Activated effector memory CD4-positive, alpha-beta T cell treated with anti-CD3 and anti-CD28 coated beads, Interleukin-2, amount 50 U/mL, for 16 hours (primary cell): ENCODE results near the gene SLC48A1.
A peak's percentile ranks its signal among the peaks of the same experiment; 100 is the strongest.
"Not testable (repeated sequence)": the region's sequence is repeated elsewhere in the genome, so short reads cannot be mapped to it uniquely, and the experiment has no call there.

Source experiments
- DNase-seq: peaks from one replicate; pipeline ENCODE4 v3.0.0-alpha.2; 2020

The SLC48A1 gene

DNA sequence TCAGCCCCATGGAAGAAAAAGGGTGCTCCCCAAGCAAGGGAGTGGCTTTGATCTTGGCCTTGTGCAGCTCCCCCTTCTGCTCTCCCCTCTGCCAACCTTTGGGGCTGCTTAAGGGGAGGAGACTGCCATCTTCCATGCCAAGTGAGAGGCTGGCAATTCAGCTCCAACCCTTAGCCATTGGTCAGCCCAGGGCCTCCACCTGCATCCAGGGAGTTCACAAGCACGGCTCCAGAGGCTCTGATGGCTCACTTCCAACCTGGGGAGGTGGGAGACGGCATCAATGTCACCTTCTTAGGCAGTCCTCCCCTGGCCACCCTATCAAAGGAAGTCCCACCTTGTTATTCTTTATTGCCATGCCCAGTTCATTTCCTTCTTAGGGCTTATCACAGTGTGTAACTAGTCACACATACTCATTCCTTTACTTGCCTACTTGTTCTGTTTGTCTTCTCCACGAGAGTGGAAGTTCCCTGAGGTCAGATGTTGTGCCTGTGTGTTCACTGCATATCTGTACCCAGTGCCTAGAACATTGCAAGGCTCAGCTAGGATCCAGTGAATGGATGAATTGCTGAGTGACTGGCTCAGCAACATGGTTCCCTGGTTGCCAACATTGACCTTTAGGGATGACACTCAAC is 41.6 kb downstream of the SLC48A1 start:
- no peak for DNase-seq

DNA sequence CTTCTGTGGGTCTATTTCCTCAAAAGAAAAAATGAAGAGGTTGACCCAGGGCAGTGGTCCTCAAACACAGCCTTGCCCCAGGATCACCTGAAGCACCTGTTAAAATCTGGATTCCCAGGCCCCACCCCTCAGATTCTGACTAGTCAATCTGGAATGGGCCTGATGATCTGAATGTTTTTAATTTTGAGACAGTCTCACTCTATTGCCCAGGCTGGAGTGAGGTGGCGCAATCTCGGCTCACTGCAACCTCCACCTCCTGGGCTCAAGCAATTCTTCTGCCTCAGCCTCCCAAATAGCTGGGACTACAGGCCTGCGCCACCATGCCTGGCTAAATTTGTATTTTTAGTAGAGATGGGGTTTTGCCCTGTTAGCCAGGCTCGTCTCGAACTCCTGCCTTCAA is 42.4 kb downstream of the SLC48A1 start:
- DNase-seq, result not testable (repeated sequence)

DNA sequence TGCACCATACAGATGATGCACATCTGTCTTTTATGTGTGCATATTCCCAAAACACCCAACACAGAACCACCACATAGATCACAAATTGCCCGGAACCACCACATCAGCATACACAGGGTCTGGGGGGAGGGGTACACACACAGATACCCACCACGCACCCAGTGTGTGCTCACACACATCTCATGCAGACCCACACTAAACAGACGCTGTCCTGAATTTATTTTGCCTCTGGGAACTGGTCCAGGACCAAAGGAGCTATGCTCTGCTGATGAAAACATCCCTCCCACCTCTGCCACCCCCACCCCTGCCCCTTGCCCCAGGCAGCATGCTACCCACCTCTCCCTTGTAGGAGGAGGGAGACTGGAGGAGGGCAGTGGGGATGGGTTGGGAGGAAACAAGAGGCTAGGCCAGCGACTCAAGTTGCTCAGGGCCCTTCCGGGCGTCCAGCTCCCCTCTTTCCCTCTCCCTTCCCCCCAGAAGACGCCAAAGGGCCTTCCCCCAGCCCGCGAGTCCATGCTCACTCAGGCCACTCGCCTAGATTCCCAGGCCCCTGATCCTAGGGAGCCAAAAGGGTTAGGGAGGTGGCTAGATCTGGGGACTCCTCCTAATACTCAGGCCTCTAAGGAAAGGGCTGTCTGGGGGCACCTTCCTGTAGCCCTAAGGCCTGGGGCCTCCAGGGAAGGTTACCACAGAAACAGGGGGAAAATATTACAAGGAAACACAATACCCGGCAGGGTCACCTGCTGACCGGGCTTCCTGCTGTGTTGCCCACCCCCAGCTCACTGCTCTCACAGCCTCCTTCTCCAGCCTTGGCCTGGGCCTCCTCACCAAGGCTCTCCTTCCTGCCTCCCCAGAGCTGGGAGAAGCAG is 43.6 kb downstream of the SLC48A1 start:
- DNase-seq, result no peak

DNA sequence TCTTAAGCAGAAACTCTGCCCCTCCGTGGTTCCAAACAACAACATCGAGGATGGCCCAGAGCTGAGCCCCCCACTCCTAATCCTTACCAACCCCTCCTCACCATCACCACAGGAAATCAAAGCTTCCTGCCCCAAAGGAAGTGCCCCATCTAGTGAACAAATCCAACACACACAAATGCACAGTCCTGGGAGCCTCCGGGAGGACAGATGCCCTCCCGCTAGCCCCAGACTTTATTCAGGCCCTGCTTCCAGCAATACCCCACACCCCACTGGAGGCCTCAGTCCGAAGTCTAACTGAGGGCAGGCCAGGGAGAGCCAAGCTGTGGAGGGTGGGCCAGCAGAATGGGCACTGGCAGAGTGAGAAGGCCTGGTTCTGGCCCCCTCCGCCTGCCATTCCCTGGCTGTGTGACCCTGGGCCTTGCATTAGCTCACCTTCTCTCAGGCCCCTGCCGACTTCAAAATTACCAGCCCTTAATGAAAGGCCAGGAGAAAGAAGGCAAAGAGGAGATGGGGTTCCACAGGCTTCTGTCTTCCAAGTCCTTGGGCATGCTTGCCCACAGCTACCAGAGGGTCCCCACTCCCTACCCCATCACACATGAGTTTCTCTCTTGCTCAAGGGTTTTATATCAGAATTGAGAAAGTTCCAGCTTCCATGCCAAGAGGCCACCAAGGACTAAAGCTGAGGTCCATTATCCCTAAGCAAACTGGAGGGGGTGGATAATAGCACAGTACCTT is 44.4 kb downstream of the SLC48A1 start:
- DNase-seq, result no peak

DNA sequence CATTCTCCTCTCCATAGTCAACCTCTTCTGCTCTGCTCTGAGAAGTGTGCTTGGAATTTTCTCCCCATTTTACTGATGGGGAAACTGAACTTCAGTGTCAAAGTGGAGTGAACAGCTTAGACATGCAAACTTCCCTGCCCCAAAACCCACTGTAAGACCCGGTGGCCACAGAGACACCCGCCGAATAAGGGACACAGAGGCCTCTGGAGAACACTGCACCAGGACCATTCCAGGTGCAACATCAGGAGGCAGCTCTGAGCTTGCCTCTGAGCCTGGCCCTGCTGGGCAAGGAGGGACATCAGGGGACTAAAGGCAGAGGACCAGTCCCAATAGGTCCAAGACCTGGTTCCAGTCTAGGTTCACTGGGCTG is 45.0 kb downstream of the SLC48A1 start:
- no peak for DNase-seq

DNA sequence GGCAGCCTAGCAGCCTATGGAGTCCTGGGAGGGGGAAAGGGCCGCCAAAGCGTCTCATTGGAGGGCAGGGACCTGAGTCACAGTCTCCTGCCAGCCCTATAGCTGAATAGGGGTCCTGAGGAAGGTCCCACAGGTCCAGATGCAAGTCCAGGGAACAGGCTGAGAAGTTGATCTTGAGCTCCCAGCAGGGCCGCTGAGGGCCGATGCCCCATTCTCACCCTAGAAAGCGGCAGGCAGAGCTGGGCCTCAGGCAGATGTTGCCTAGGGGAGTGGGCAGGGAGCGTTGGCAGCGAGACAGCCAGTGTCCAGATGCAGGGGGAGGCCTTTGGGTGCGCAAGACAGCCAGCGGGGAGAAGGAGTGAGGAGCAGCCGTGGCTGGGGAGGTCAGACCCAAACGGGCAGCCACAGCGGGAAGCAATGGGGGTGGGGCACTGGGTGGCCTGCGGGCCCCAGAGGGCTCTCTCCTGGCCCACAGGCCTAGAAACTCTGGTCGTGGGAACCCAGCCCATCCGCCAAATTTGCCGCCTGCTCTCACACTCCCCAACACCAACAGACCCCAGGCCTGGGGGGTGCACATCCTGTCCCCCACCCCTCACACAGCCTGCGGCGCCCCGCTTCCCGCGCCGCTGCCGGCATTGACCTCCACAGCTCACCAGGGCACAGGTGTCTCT is 45.6 kb downstream of the SLC48A1 start:
- DNase-seq, result peak; percentile 74

DNA sequence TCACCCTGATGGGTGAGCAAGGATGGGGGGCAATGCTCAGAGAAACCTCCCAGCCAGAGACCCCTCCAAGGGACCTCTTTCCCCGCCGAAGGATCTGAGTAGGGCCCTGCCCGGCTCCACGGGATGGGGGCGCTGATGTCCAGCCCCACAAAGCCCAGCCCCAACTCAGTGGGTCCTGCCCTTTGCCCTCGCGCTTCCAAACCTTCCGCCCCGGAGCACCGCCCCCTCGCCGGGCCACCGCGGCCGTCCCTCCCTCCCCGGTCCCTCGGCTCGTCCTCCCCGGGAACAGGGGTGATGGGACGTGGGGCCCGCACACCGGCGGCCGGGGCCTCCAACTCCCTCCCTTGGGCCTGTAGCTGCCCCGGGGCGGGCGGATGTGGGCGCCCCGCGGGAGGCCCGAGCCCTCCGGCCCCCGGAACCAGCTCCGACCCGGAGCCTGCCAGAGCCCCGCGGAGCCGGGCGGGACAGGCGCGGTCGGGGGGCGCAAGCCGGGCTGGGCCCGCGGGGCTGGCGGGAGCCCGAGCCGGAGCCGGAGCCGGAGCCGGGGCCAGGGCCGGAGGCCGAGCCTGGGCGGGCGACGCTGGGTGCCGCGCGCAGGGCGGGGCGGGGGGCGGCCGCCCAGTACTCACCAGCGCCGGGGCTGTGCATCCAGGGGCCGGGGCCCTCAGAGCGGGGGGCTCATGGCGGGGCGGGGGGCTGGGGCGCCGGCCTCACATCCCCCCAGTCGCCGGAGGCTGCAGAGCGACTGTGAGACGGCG is 46.3 kb downstream of the SLC48A1 start:
- DNase-seq, result peak; percentile 85

DNA sequence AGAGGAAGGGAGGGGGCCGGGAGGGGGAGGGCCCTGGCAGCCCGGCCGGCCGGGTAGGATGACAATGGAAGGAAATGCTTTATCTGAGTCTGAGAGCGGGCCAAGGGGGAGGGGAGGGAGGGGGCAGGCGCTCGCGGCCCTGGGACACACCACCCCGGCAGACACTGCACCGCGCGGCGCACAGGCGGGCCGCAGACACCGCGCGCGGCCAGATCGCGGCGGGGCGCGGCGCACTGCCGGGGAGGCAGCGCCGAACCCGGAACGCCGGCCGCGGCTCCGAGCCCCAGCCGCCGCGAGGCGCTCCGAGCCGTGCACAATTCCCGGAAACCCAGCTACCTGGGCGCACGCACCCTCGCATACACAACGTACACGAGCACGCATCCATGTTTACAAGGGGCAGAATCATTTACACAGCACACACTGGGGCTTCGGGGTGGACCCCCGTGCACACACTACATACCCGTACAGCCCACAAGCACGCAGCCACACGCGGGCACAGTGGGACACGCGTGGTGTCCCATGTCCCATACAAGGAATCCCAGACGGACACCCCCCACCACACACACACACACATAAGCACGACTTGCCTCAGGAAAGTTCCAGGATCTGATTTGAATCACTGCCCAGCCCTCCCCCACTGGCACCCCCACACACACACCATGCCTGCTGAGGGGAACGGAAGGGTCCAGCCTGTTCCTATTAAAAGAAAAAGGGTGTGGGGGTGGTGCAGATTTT is 47.0 kb downstream of the SLC48A1 start, which contains the start of gene HDAC7:
Gene HDAC7, minus strand, starts transcription at position 8 of the 735 bp plus-strand sequence. CDS start 118 bp downstream, outside the sequence.
- peak; percentile 89 for DNase-seq

DNA sequence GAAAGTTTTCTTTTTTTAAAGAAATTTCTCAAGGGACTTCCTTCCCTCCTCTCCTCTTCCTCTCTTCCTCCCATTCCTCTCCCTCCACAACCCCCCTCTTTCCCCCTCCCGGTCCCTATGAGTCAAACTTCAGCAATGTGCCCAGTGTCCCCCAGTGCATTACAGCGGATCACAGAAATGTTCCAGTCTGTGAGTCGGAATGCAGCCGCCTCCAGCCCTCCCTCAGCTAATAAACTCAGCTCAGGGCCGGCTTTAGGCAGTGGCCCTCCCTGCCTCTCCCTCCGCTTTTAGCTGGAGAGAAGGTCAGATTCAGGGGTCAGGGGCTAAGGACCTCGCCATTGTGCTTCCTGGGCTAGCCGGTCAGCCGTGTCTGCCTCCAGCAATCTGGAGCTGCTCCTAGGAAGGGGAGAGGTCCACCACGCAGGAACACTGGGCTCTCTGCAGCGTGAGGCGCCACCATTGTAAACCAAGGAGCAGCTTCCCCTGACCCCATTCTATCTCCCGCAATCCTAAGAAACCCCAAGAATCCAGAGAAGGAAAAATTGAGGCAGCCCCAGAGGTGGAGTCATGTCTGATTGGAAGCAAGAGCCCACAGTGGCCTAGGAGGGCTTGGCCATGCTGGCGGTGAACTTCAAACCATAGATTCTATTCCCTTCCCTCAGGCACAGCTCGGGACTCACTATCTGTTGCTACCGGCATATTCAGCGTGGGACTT is 47.8 kb downstream of the SLC48A1 start:
- DNase-seq, result no peak

DNA sequence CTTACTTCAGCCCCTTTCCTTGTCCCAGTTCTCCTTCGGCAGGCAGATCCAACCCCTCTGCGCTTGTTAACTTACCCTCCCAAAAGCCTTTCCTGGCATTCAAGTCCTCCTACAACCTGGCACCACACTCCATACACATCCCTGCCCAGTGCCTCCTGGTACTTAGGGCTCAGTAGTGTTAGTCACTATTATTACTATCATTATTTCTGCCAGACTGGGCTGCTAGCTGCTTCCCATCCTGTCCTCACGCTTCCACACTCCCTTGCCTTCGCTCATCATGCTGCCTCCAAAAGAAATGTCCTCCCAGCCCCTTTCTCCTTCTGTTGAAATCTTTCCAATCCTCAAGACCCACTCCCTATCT is 48.3 kb downstream of the SLC48A1 start:
- DNase-seq, result no peak

DNA sequence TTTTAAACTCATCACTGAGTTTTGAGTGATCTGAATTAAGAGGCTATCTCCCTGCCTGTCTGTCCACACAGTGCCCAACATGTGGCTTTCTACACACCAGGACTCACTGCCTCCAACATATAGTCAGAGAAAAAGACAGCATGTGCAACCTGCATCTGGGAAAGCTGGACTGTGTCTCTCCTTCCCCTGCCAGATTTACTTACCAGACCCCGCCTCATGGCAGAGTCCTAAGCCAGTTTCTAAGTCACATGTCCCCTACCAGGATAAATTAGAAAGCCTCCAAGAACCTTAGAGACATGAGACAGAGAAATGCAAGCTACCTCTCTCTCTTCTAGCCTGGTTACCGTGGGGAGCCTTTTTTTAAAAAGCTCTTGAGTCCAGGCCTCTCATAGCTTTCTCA is 49.4 kb downstream of the SLC48A1 start:
- no peak for DNase-seq

DNA sequence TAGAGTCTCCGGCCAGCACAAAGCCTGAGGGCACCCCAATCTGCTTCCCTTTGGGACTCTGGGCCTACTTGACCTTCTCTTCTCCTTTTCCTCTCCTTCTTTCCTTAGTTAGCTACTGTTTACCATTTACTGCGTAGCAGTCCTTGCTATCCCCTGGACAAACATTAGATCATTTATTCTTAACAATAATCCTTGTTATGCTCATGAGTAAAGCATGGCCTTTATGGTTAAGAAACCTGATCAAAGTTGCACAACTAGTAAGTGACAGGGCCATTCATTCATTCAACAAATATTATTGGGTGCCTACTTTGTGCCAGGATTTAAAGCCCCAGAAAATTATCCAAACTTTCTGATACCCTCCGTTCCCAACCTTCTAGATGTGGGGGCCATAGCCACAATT is 49.8 kb downstream of the SLC48A1 start:
- no peak for DNase-seq

DNA sequence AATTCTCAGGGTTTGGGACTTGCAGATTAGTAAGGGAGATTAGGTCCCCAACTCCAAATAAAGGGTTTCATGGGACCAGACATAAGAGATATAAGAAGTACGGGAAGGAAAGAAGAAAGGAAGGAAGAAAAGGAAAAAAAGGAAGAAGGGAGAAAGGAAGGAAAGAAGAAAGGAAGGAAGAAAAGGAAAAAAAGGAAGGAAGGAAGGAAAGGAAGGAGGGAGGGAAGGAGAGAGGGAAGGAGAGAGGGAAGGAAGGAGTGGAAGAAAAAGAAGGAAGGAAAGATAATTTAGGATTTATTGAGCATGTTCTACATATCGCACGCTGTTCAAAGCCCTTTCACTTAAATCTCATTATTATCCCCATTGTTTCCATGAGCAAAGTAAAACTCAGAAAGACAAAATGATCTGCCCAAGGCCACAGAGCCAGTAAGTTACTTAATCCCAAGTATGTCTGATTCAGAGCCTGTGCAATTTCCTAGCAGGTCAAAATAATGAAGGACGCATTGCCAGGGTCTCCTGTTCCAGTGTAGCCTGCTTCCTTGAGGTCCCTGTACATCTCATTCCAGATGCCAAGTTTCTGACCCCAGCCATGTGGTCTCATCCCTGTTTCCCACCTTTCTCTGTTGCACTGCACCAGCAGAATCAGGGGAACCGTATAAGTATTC is 50.5 kb downstream of the SLC48A1 start:
- no peak for DNase-seq

DNA sequence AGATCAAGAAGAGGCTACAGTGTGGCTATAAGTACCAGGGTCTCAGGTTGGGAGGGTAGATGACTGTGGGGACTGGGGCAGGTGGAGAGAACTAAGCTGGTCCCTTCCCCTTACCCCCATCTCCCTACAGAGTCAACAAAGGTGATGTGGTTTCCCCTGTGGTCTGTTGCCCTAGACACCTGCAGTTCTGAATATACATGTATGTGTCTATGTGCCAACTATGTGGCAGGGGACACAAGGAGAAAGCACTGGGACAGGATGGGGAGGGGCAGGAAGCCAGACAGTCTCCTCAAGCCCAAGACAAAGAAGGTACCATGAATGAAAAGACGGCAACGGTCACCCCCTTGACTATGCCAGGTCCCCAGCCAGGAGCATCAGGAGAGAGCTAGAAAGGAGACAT is 51.2 kb downstream of the SLC48A1 start:
- no peak for DNase-seq

DNA sequence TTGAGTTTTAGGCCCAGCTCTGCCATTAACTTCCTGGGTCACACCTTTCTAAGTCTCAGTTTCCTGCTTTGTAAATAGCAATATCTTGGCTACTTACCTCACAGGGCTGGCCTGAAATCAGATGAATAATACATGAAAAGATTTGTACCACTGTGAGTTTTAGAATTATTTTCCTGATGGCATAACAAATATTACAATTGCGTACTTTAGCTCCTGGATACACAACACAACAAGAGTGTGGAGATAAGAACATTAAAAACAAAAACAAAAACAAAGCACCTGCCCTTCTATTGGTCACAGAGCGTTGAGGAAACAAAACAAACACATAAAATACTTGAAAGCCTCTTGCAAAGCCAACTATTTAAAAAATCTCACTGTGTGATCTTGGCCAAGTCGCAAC is 51.6 kb downstream of the SLC48A1 start:
- no peak for DNase-seq

DNA sequence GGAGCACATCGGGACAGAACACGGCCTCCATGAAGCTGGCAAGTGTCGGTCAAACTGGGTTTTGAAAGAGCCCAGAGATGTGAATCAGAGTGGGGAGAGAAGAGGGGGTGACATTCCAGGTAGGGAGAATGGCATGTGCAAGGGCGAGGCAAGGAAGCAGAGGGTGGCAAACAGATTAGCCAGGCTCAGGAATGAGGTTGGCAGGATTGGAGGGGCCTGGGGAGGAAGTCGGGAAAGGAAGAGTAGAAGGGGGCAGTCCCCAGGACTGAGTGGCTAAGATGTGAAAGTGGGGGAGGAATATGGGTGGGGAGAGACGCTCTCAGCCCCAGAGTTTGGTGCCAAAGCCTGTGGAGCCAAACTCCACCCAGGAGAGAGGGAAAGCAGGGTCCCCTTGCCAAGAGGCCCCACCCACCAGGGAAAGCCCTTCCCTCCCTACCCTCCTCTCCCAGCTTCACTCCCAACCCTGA is 52.2 kb downstream of the SLC48A1 start:
- no peak for DNase-seq

DNA sequence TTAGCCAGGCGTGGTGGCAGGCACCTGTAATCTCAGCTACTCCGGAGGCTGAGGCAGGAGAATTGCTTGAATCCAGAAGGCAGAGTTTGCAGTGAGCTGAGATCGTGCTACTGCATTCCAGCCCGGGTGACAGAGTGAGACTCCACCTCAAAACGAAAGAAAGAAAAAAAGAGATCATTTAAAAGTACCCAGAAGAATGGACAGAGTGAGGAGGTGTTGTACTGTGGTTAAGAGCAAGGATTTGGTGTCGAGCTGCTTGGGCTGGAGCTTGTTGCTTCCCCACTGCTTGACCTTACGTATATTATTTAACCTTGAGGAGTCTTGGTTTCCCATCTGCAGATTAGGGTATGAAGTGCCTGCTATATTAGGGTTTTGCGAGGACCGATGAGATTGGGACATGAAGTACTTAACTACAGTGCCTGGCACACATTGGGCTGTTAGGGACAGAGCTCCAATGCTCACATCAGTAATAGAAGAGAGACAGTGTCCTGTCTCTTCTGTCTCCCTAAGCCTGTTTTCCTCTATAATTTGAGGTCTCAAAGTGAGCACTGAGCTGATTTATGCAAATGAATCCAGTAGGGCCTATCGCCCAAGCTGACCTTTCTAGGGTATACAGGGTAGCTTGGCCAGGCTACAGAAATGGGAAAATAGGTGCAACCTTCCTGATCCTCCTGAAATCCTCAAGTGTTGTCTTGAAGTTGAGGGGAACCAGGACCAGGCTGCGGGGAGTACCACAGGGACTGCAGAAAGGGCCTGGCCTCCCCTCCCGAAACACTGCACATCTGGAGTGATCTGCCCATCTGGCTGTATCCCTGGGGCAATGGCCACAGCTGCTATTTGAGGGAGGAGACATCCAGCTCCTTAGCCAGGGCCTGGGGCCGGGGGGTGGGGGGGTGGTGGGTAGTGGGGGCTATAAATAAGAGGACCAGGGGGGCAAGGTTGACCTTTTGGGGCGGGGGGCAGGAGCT is 55.3 kb downstream of the SLC48A1 start:
- no peak for DNase-seq

DNA sequence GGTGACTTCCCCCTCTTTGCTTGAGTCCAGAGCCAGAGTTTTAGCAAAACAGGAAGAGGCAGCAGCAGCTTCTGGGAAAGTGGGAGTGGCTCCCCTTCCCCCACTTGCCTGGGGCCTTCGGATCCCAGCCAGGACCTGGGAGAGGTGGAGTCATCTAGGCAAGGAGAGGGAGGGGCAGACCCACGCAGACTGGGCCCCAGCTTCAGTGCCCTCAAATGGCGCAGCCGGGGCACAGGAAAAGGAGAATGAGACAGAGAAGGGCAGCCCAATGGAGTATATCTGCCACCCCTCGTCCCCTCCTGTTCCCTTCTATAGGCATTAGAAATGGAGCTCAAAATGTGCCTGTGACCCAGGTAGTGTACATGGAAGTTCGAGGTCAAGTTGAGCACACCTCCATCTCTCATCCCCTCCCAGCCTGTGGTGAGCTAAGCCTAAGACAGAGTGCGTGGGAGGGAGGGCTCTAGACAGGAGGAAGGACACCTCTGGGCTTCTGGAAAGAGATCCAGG is 56.0 kb downstream of the SLC48A1 start:
- DNase-seq, result peak; percentile 60

DNA sequence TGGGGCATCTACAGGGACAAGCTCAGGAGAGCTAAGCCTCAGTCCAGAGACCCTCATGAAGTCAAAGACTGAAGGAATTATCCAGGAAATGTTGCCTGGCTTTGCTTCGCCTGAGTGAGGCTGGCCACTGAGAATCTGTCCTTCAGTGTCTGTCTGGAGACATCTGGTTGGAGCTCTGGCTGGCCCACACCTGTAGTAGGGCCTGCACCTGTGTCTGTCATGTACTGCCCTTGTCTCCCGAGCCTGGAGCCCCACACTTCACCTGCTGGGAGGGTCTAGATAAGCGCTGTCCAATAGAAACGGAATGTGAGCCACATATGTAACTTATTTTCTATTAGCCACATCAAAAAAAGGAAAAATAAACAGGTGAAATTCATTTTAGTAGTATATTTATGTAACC is 56.5 kb downstream of the SLC48A1 start:
- no peak for DNase-seq
